Measurements from ENCODE around the gene EDA.

DNA sequence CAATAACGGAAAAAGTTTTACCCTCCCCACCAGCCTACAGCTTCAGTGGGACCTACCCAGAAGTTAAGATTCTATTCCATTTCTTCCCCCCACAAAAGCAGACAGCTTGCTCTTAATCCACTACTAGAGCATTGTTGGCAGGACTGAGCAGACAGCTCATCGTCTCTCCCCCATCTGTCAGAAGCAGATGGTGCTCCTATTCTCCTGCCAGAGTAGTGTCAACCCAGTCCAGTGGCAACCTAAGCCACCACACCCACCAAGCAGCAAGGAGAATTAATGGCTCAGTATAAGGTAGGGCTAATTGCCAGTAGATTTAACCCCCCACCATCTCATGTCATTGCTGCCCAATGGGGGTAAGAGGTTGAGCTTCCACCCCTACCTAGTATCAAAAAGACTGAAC is 371.8 kb downstream of the EDA start:
- no peak for TF ChIP-seq CTCF (IDR thresholded peaks at IDR 0.05)
- no peak for TF ChIP-seq POLR2AphosphoS5 (IDR thresholded peaks at IDR 0.05; ENCODE audit: low read depth, low read length)
- TF ChIP-seq REST (IDR thresholded peaks at IDR 0.05; ENCODE audit: insufficient read depth in 1 of 2, low read depth in 2 of 2, low read length in 1 of 2) = no peak

Measured in Panc1 (cell line).